ENCODE results near the gene ADRA1B.
"Not testable (repeated sequence)": the region's sequence is repeated elsewhere in the genome, so short reads cannot be mapped to it uniquely, and the experiment has no call there.

The ADRA1B gene

DNA sequence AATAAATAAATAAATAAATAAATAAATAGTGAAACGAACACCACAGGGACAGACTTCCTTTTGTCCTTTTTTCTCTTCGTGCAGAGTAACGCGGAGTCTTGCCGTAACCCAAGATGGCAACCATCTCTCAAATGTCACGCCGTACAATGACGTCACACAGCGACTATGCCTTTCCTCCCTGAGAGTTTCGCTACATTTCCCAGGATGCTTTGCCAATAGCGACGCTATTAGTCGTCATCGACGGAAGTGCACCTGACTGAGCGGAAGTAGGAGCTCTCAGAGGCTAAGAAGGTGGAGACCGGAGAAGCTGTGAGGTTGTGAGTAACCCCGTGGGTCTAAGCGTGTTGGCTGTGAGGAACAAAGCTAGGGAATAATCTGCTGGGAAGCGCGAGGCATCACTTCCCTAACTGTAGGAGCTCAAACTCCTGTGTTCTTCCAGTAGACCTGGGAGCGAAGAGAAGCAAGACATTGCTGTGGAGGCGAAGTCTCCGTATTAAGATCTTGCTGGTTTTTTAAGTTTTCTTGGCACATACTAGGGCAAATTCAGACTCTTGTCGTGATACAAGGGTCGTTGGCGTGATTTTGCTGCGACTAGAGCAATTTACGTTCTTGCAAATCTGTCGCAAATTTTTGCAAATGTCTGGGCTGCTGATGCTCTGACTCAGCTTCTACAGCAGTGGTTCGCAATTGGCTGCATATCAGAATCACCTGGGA, 92.8 kb downstream of the ADRA1B start, which contains the start of gene TTC1:
Gene TTC1 (plus strand): TSS at position 263 of the 714 bp plus-strand sequence. CDS start 1,390 bp downstream, outside the sequence.
- no peaks in the 10 kb centered on the region for H3K9me3 Mint-ChIP-seq
- H3K4me3 Mint-ChIP-seq, result peak within 1 kb of the TSS; percentile 92 to 99
- peak within 1 kb of the TSS; percentile 97 to 98 for H3K27ac Mint-ChIP-seq
- H3K36me3 Mint-ChIP-seq (ENCODE audit: insufficient read depth), result peaks cover 34% of the 10 kb centered on the region
- DNase-seq, result peak; percentile 90 to 95 (median 91)
- peak; percentile 99 for ATAC-seq (replicated peaks)
- no peaks in the 10 kb centered on the region for H3K27me3 Mint-ChIP-seq
- peaks cover 22 to 28% of the 10 kb centered on the region in 2 donors for H3K4me1 Mint-ChIP-seq (ENCODE audit: low read depth in 2 of 2)

DNA sequence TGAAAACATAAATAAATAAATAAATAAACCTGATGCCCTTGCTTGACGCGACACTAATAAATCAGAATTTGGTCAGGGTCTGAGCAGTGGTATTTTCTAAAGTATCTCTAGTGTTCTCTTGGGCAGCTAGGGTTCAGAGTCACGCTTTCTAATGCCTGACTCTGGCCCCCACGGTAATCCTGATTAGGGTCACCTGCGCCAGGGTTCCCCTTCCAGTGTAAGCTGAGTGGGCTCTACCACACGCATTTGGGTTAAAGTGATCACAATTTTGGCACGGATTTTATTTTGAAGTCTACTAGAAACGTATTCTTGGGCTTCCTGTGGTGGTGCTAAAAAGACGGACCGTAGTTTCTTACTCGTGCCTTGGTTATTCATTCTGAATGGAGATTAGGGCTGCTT, 93.3 kb downstream of the ADRA1B start:
- Mint-ChIP-seq H3K27me3 (no peaks in the 10 kb centered on the region), H3K9me3 (no peaks in the 10 kb centered on the region), H3K4me1 (ENCODE audit: low read depth in 2 of 2) (peaks cover 22 to 28% of the 10 kb centered on the region in 2 donors), H3K36me3 (ENCODE audit: insufficient read depth) (peaks cover 34% of the 10 kb centered on the region), H3K27ac (peak overlapping the region; percentile 97 to 98), H3K4me3 (peak overlapping the region; percentile 92 to 99)
- no peak for ATAC-seq (replicated peaks)
- DNase-seq, result no peak

DNA sequence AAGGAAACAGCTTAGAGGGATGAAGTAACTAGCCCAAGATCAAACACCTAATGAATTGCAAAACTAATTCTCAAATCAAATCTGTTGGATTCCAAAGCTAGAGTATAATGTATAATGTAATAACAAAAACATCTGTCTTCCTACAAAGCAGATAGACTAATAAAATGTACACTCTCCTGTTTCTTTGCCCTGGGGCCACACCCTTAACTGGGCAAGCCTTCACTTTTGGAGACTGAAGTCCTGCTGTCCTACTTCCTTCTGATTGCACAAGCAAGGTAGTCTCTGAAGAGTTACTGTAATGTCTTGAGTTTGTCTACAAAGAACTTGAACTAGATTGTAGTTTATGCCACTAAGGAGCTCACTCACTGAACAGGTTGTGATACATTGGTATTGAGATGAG, 95.2 kb downstream of the ADRA1B start:
- no peak for ATAC-seq (replicated peaks)
- DNase-seq, result no peak
- Mint-ChIP-seq H3K27me3 (no peaks in the 10 kb centered on the region), H3K36me3 (ENCODE audit: insufficient read depth) (peaks cover 39% of the 10 kb centered on the region), H3K4me3 (no peak overlapping the region), H3K27ac (peak overlapping the region in 1 of 2 donors; percentile 76), H3K9me3 (no peaks in the 10 kb centered on the region), H3K4me1 (ENCODE audit: low read depth in 2 of 2) (peaks cover 25 to 28% of the 10 kb centered on the region in 2 donors)

DNA sequence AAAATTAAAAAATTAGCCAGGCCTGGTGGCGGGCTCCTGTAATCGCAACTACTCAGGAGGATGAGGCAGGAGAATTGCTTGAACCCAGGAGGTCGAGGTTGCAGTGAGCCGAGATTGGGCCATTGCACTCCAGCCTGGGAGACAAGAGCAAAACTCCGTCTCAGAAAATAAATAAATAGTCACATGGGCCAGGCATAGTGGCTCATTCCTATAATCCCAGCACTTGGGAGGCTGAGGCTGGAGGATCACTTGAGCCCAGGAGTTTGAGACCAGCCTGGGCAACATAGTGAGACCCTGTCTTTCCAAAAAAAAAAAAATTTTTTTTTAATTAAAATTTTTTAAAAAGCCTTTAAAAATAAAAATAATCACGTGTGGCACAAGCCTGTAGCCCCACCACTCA, 97.9 kb downstream of the ADRA1B start:
- not testable (repeated sequence) for H3K4me3 Mint-ChIP-seq; H3K9me3 Mint-ChIP-seq; DNase-seq; ATAC-seq (replicated peaks); H3K27ac Mint-ChIP-seq; H3K27me3 Mint-ChIP-seq
- Mint-ChIP-seq H3K4me1 (ENCODE audit: low read depth in 2 of 2) (peaks cover 23 to 27% of the 10 kb centered on the region in 2 donors), H3K36me3 (ENCODE audit: insufficient read depth) (peaks cover 38% of the 10 kb centered on the region)

DNA sequence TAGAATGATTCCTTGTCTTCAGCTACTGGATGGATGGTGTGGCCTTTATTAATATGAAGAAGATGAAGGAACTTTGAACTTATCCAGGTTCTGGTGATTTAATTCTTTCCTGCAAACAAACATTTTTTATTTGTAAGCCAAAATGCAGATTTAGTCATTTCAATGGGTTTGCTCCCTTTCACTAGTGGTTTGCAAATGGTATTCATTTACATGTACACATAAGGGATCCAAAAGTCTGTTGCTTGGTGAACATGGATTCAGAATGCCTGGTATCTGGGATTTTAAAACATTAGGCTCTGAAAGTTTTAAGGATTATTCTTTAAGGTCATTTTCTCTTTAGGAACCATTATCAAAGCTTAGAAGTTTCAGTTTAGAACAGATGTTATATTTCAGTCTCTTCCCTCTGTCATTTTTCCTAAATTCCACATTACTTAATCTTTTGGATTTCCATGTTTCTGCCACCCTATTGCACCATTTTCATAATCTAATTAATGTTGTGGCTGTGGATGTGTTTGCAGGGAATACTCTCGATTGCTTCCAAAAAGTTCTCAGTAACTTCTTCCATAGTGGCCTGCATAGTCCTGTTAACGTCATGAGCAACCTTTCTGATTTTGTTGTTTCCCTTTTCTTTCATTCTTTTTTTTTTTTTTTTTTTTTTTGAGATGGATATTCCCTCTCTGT, 102.8 kb downstream of the ADRA1B start:
- Mint-ChIP-seq H3K36me3 (ENCODE audit: insufficient read depth) (peaks cover 17% of the 10 kb centered on the region), H3K27me3 (no peaks in the 10 kb centered on the region), H3K4me1 (ENCODE audit: low read depth in 2 of 2) (peaks cover 18 to 30% of the 10 kb centered on the region in 2 donors), H3K9me3 (no peaks in the 10 kb centered on the region), H3K4me3 (no peak overlapping the region), H3K27ac (peak overlapping the region; percentile 2 to 92)
- DNase-seq (no peak), ATAC-seq (replicated peaks) (no peak)

DNA sequence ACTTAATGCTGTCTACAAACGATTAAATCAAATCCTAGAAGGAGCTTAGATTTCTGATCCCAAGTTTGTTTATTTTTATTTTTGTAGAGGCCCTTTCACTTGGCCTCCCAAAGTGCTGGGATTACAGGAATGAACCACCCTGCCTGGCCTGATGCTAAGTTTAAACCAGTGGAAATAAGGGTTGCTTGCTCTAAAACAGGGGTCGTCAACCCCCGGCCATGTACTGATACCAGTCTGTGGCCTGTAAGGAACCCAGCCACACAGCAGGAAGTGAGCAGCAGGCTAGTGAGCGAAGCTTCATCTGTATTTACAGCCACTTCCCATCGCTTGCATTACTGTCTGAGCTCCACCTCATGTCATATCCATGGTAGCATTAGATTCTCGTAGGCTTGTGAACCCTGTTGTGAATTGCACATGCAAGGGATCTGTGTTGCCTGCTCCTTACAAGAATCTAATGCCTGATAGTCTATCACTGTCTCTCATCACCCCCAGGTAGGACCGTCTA, 104.0 kb downstream of the ADRA1B start:
- Mint-ChIP-seq H3K9me3 (no peaks in the 10 kb centered on the region), H3K27me3 (no peaks in the 10 kb centered on the region), H3K4me1 (ENCODE audit: low read depth in 2 of 2) (peaks cover 15 to 30% of the 10 kb centered on the region in 2 donors), H3K4me3 (peak overlapping the region in 1 of 2 donors; percentile 7), H3K36me3 (ENCODE audit: insufficient read depth) (peaks cover 22% of the 10 kb centered on the region), H3K27ac (peak overlapping the region; percentile 82 to 92)
- DNase-seq (no peak), ATAC-seq (replicated peaks) (no peak)

DNA sequence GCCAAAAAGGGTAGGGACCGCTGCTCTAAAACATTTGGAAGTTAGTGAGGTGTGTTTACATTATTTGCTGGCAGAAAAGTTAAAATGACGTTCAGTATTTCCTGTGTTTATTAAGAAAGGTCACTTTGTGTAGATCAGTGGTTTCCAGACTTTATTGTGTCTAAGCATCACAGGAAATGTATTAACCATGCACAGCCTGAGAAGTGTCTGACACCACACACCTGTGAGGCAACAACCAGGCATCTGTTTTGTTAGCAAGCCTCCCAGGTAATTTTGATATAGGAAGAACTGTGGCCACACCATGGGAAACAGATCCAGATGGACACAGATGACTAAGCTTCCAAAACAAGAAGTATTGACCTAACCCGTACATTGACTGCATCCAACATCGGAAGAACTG, 104.7 kb downstream of the ADRA1B start:
- Mint-ChIP-seq H3K36me3 (ENCODE audit: insufficient read depth) (peaks cover 20% of the 10 kb centered on the region), H3K27ac (peak overlapping the region; percentile 82 to 92), H3K9me3 (no peaks in the 10 kb centered on the region), H3K4me3 (no peak overlapping the region), H3K27me3 (no peaks in the 10 kb centered on the region), H3K4me1 (ENCODE audit: low read depth in 2 of 2) (peaks cover 19 to 35% of the 10 kb centered on the region in 2 donors)
- ATAC-seq (replicated peaks) (peak; percentile 63), DNase-seq (no peak)

DNA sequence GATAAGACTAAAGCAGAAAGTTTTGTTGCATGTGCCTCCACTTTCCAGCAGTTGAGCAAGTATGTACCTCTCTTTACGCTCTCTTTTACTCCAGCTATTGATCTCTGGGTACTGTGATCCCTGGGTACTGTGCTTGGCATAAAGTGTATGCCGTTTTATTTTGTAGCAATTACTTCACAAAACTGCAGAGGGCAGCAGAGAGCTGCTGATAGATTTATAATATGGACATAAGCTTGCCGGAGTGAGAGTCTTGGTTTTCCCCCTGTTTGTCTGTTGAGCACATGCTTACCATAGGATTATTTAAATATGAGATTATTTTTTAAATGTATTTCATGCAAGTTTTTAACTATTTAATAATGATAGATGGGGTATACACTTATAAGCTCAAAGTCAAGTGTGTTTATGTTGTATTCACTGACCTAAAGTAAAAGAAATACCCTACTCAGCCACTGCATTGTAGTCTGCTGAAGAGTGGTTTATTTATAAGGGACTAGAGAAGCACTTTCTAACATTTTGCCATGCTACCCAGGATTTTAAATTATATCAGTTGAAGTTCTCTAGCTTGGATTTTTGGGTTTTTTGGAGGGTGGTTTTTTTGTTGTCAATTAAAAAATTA, 105.7 kb downstream of the ADRA1B start:
- H3K4me1 Mint-ChIP-seq (ENCODE audit: low read depth in 2 of 2), result peaks cover 21 to 45% of the 10 kb centered on the region in 2 donors
- peak overlapping the region; percentile 82 to 92 for H3K27ac Mint-ChIP-seq
- ATAC-seq (replicated peaks), result peak; percentile 92
- DNase-seq, result peak; percentile 61 to 65 (median 63)
- H3K36me3 Mint-ChIP-seq (ENCODE audit: insufficient read depth), result peaks cover 22% of the 10 kb centered on the region
- H3K4me3 Mint-ChIP-seq, result no peak overlapping the region
- H3K9me3 Mint-ChIP-seq, result no peaks in the 10 kb centered on the region
- no peaks in the 10 kb centered on the region for H3K27me3 Mint-ChIP-seq

Measured in effector memory CD8-positive, alpha-beta T cell (primary cell).